GM21723 (cell line): ENCODE results near the gene MEIKIN.

ENCODE experiments used
- ATAC-seq: cut with Tn5 transposase; IDR thresholded peaks from one replicate; pipeline ENCODE4 v1.9.1; 2021; ENCODE audit warnings: mild to moderate bottlenecking, moderate library complexity; ENCODE audit not compliant: unreplicated experiment

The MEIKIN gene

GRCh38 chr5:131945551-131946168 is at the start of gene MEIKIN:
Gene MEIKIN (minus strand): TSS chr5:131945663. CDS start chr5:131945505, 158 bp downstream.
- ATAC-seq = no peak

GRCh38 chr5:131994533-131995226 is 49.2 kb upstream of the MEIKIN start:
- ATAC-seq = no peak

GRCh38 chr5:131994090-131994489 is 48.6 kb upstream of the MEIKIN start:
- ATAC-seq = no peak

- no peak for ATAC-seq
Observed at GRCh38 chr5:131993676-131994075, 48.2 kb upstream of the MEIKIN start.

GRCh38 chr5:131992370-131992769 is 46.9 kb upstream of the MEIKIN start:
- no peak for ATAC-seq

- no peak for ATAC-seq
Observed at GRCh38 chr5:131991593-131992324, 46.3 kb upstream of the MEIKIN start.

- ATAC-seq = no peak
Observed at GRCh38 chr5:131990716-131991115, 45.3 kb upstream of the MEIKIN start.

- ATAC-seq = no peak
Observed at GRCh38 chr5:131988601-131989000, 43.1 kb upstream of the MEIKIN start.

GRCh38 chr5:131987251-131987650 is 41.8 kb upstream of the MEIKIN start:
- ATAC-seq = no peak

GRCh38 chr5:131986161-131986912 is 40.9 kb upstream of the MEIKIN start:
- ATAC-seq = no peak

GRCh38 chr5:131984956-131985665 is 39.6 kb upstream of the MEIKIN start:
- ATAC-seq = no peak

GRCh38 chr5:131983244-131983771 is 37.8 kb upstream of the MEIKIN start:
- ATAC-seq = no peak

- no peak for ATAC-seq
Observed at GRCh38 chr5:131981516-131981915, 36.1 kb upstream of the MEIKIN start.

GRCh38 chr5:131980696-131981095 is 35.2 kb upstream of the MEIKIN start:
- ATAC-seq = no peak

GRCh38 chr5:131979816-131980215 is 34.4 kb upstream of the MEIKIN start:
- no peak for ATAC-seq

- ATAC-seq = no peak
Observed at GRCh38 chr5:131977212-131977604, 31.7 kb upstream of the MEIKIN start.

- ATAC-seq = no peak
Observed at GRCh38 chr5:131976414-131977211, 31.1 kb upstream of the MEIKIN start.

- ATAC-seq = no peak
Observed at GRCh38 chr5:131974956-131975726, 29.7 kb upstream of the MEIKIN start.

- no peak for ATAC-seq
Observed at GRCh38 chr5:131974622-131974955, 29.1 kb upstream of the MEIKIN start.
